ENCODE results near the gene FDX2.
"Not testable (repeated sequence)": the region's sequence is repeated elsewhere in the genome, so short reads cannot be mapped to it uniquely, and the experiment has no call there.

- TF ChIP-seq CTCF (IDR thresholded peaks at IDR 0.05; ENCODE audit: extremely low read depth in 1 of 2, insufficient read depth in 1 of 2, low read depth in 1 of 2, low read length in 2 of 2); POLR2A (IDR thresholded peaks at IDR 0.05; ENCODE audit: low read depth, low read length); GATA2 (IDR thresholded peaks at IDR 0.05; ENCODE audit: insufficient read depth, insufficient read length, low read depth, low read length); EZH2 (IDR thresholded peaks at IDR 0.05; ENCODE audit: borderline replicate concordance, low read depth, low read length, severe bottlenecking); MYC (IDR thresholded peaks at IDR 0.05; ENCODE audit: low read depth, low read length); POLR2AphosphoS5 (IDR thresholded peaks at IDR 0.05; ENCODE audit: insufficient read depth, low read depth, low read length); MAX (IDR thresholded peaks at IDR 0.05; ENCODE audit: insufficient read depth, insufficient read length): not testable (repeated sequence)
These were observed 20.9 kb upstream of the FDX2 start for GRCh38 chr19:10336725-10337124.
